Measurements from ENCODE around the gene SLC2A10. TPM values are rescaled to one million over a fixed set of nuclear protein-coding genes. Genes with fewer than 3 reads are reported as not detected.

The SLC2A10 gene
- total RNA-seq, 1 donor from 2014 or later = 5.4 TPM

DNA sequence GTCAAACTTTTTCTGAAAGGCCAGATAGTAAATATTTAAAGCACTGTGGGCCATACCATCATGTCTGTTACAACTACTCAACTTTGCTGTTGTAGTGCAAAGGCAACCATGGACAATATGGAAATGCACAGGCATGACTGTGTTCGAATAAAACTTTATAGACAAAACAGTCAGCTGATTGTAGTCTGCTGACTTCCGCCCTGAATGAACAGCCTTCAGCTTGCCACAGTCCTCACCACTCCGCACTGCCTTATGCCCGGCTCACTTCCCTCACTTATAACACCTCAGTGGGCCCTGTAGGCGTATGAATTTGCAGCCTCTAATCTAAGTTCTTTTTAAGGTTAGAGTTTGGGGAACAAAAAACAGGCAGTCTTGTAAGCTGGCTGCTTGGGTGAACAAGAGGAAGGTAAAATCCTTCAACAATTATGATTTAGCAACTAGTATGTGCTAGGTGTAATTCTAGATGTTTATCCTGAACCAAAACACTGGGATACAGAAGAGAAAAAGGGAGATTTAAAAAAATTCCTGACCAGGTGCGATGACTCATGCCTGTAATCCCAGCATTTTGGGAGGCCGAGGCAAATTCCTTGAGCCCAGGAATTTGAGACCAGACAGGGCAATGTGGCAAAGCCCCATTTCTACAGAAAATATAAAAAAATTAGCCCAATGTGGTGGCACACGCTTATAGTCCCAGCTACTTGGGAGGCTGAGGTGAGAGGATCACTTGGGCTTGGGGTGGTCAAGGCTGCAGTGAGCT lies 6.8 kb upstream of the SLC2A10 start:
- no peak for DNase-seq (ENCODE audit: low read depth in 2 of 2)

GRCh38 chr20:46703435-46703834 lies 6.0 kb upstream of the SLC2A10 start:
- no peak for DNase-seq (ENCODE audit: low read depth in 2 of 2)

DNA sequence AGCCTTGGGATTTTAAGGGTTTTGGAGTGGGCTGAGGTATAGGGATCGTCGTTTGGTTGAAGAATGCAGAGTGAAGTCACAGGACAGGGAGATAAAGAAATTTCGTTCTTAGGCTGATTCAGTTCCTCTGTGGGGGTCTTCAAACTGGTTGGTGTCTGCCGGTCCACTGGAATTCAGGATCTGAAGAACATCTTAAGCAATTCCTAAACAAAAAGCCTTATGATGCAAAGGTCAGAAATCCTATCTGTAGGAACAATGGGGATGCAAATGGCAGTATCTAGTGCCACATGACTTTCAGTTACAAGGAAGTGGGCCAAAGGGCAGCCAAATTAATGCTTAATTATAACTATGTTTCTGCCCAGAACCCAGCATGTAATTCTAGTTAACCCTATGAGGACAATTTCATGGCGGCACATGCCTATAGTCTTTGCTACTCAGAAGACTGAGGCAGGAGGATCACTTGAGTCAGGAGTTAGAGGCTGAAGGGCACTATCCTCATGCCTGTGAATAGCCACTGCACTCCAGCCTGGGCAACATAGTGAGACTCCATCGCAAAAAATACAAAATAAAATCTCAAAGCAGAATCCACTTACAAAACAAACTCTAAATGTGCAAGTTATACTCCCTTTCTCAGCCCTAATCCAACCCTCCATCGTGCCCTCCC lies 4.6 kb upstream of the SLC2A10 start:
- no peak for DNase-seq (ENCODE audit: low read depth in 2 of 2)

DNA sequence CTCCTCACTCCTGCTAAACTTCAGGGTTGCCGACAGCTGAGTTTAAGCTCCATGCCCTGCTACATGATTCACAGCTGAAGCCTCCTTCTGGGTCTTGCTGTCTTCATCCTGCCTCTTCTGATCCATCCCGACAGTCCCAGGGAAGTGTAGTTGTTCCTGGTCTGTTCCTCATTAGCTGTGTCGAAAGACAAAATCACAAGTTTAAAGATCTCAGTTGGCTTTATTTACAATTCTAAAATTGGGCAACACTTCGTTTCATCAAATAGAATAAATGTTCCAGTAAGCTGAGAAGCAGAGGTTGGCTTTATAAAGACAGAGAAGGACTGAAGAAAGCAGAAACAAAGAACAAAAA lies 4.1 kb upstream of the SLC2A10 start:
- DNase-seq (ENCODE audit: low read depth in 2 of 2) = no peak

DNA sequence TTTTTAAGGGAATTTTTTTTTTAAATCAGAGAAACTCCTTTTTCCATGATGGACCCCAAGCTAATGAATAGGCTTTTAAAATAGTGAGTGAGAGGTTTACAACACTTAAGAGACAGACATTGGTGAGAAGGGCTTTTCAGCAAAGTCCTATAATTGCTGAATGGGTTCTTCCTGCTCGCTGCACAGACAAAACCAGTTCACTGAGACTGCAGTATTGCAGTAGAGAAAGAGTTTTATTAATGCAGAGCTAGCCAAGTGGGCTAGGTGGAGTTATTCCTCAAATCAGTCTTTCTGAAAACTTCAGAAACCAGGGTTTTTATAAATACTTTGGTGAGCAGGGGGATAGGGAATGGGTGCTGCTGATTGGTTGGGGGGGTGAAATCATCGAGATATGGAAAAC lies 3.2 kb upstream of the SLC2A10 start:
- no peak for DNase-seq (ENCODE audit: low read depth in 2 of 2)

- DNase-seq (ENCODE audit: low read depth in 2 of 2) = no peak
Observed at GRCh38 chr20:46708172-46708860, 1.1 kb upstream of the SLC2A10 start.

DNA sequence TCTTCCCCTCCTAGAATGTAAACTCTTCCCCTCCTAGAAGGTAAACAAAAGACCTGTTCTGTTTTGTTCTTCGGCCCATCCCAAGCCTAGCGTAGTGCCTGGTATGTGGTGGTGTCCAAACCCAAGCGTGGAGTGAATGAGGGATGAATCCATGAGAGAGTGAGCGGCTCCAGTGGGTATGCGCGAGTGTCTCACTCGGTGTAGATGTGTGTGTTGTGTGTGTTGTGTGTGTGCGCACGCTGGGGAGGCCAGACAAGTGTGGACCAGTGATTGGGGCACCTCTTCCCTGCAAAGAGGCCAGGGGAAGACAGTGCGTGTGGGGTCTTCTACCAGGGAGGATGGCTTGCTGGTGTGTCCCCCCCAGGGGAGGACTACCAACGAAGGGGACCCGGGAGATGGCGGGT lies 392 bp upstream of the SLC2A10 start:
- DNase-seq (ENCODE audit: low read depth in 2 of 2) = no peak

- DNase-seq (ENCODE audit: low read depth in 2 of 2) = no peak
Observed at GRCh38 chr20:46710153-46710913, 884 bp downstream of the SLC2A10 start.

DNA sequence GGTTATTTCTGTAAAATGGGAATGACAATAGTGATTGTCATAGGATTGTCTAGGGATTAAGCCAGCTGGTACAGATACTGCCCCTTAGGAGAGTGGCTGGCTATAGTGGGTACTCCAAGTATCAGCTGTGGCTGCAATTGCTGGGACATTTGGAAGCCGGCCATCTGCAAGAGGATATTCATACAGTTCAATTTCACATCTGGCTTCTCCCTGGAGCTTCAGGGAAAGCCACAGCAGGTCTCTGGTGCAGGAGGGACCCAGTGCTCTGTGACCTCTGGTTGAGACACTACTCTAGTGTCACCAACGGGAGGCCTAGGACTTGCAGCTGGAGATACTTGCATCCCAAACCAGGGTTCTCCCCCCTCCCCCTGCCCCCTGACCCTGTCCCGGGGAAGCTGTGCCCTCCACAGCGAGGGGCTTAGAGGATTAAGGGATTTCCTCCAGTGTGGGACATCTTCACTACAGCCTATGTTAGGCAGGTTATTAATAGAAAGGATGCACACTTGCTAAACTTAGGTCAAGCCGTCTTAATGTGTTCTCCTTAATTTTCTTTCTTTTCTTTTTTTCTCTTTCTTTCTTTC lies 2.7 kb downstream of the SLC2A10 start:
- DNase-seq (ENCODE audit: low read depth in 2 of 2) = no peak

GRCh38 chr20:46713957-46714834 lies 4.7 kb downstream of the SLC2A10 start:
- DNase-seq (ENCODE audit: low read depth in 2 of 2) = no peak

DNA sequence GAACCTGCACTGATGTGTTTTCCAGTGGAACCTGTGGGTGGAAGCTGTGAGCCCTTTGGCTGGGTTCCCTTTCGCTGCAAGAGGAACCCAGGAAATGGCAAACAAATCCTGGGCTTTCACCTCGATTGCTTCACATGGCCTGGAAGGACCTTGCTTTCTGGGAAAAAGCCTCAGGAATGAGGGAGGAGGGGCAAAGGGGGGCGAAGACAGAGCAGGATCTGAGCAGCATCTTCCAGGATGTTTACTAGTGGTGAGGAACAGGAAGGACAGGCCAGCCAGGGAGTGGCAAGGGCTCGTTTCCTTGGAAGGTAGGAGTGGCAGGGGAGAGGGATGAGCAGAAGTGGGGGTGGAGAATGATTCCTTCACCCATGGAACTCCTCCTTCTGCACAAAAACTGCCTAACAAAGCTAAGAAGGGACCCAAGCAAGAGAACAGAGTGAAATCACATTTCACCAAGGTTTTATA lies 5.9 kb downstream of the SLC2A10 start:
- no peak for DNase-seq (ENCODE audit: low read depth in 2 of 2)

GRCh38 chr20:46717818-46718541 lies 8.5 kb downstream of the SLC2A10 start:
- no peak for DNase-seq (ENCODE audit: low read depth in 2 of 2)

DNA sequence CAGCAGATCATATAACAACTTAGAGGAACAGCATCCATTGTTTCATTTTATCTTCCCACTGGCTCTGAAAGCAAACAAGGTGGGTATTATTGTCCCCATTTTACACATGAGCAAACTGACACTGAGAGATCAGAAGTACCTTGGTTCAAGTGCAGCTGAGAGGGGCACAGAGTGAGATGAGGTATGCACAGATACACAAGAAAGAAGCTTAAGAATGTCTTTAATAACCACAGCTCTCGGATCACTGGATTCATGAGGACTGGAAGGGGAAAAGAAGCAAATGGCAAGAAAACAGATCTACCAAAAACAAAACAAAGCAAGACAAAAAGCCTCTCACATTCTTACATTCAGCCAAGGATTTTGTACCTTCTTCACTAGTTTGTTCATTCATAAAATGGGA lies 10.6 kb downstream of the SLC2A10 start:
- DNase-seq (ENCODE audit: low read depth in 2 of 2) = no peak

- DNase-seq (ENCODE audit: low read depth in 2 of 2) = no peak
Observed at GRCh38 chr20:46720776-46721425, 11.5 kb downstream of the SLC2A10 start.

- no peak for DNase-seq (ENCODE audit: low read depth in 2 of 2)
Observed at GRCh38 chr20:46721476-46721875, 12.0 kb downstream of the SLC2A10 start.

DNA sequence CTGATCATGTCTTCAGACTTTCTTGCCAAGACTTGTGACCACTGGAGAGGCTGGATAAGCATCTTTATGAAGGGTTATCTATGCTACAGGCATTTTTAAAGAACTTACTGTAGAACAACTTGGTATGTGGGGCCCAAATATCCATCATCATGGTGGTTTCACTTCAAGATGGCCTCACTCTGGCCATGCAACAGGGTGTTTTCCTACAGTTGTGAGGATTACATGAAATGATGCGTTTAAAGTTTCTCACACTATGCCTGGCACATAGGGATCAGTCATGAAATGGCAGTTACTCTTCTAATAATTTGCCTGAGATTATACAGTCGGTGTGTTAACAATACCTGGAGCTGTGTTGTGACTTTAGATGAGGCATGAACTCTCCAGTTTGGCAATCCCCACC lies 13.0 kb downstream of the SLC2A10 start:
- DNase-seq (ENCODE audit: low read depth in 2 of 2) = no peak

DNA sequence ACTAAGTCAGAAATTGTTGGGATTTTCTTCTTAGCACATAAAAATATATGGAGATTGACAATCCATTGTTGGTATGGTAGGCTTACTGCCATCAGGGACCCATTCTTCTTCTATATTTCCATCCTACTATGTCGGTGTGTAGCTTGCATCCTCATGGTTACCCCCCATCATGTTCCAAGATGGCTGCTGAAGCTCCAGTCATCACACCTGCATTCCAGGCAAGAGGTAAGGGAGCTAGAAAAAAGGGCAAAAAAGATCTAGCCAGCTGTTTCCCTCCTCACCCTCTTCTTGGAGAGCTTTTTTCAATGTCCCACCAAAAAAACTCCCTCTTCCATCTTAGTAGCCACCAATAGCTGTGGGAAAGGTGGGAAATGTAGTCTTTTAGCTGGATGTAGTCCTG lies 13.6 kb downstream of the SLC2A10 start:
- DNase-seq (ENCODE audit: low read depth in 2 of 2) = no peak

- DNase-seq (ENCODE audit: low read depth in 2 of 2) = no peak
Observed at GRCh38 chr20:46724343-46724959, 15.0 kb downstream of the SLC2A10 start.

Data from dermis microvascular lymphatic vessel endothelial cell (primary cell).